ENCODE results near the gene UCKL1.
"Not testable (repeated sequence)": the region's sequence is repeated elsewhere in the genome, so short reads cannot be mapped to it uniquely, and the experiment has no call there.

The UCKL1 gene

GRCh38 chr20:63963348-63963741 lies 7.1 kb upstream of the UCKL1 start:
- DNase-seq = no peak
- no peak overlapping the region for H3K4me3 ChIP-seq
- H3K27me3 ChIP-seq = no peaks in the 10 kb centered on the region
- H3K4me1 ChIP-seq = peaks cover 0 to 4% (median under 1%) of the 10 kb centered on the region in 4 donors
- H3K9me3 ChIP-seq = no peaks in the 10 kb centered on the region
- H3K27ac ChIP-seq = no peak overlapping the region
- TF ChIP-seq CTCF (IDR thresholded peaks at IDR 0.05) = no peak
- intact Hi-C loops (cut with DNase I; ENCODE audit: low total_unique reads) = no loop called here
- H3K36me3 ChIP-seq = peaks cover 16 to 86% (median 58%) of the 10 kb centered on the region in 3 donors

GRCh38 chr20:63962426-63963347 lies 6.5 kb upstream of the UCKL1 start:
- H3K27me3 ChIP-seq = no peaks in the 10 kb centered on the region
- H3K4me1 ChIP-seq = peaks cover 0 to 5% (median 2%) of the 10 kb centered on the region in 4 donors
- no peak for TF ChIP-seq CTCF (IDR thresholded peaks at IDR 0.05)
- peaks cover 16 to 88% (median 58%) of the 10 kb centered on the region in 3 donors for H3K36me3 ChIP-seq
- DNase-seq = no peak
- intact Hi-C loops (cut with DNase I; ENCODE audit: low total_unique reads) = no loop called here
- no peak overlapping the region for H3K4me3 ChIP-seq
- no peaks in the 10 kb centered on the region for H3K9me3 ChIP-seq
- H3K27ac ChIP-seq = no peak overlapping the region

GRCh38 chr20:63961664-63962425 lies 5.6 kb upstream of the UCKL1 start:
- intact Hi-C loops (cut with DNase I; ENCODE audit: low total_unique reads) = no loop called here
- no peaks in the 10 kb centered on the region for H3K27me3 ChIP-seq
- peaks cover 0 to 14% (median 9%) of the 10 kb centered on the region in 4 donors for H3K4me1 ChIP-seq
- DNase-seq = no peak
- H3K36me3 ChIP-seq = peaks cover 16 to 80% (median 51%) of the 10 kb centered on the region in 3 donors
- H3K27ac ChIP-seq = no peak overlapping the region
- no peak overlapping the region for H3K4me3 ChIP-seq
- H3K9me3 ChIP-seq = no peaks in the 10 kb centered on the region
- no peak for TF ChIP-seq CTCF (IDR thresholded peaks at IDR 0.05)

GRCh38 chr20:63960654-63961621 lies 4.7 kb upstream of the UCKL1 start:
- H3K27ac ChIP-seq; intact Hi-C loops (cut with DNase I; ENCODE audit: low total_unique reads); DNase-seq; H3K27me3 ChIP-seq; H3K9me3 ChIP-seq; H3K4me3 ChIP-seq: not testable (repeated sequence)
- Histone ChIP-seq H3K36me3 (peaks cover 16 to 71% (median 45%) of the 10 kb centered on the region in 3 donors), H3K4me1 (peaks cover 0 to 15% (median 10%) of the 10 kb centered on the region in 4 donors)

GRCh38 chr20:63959699-63960075 lies 3.5 kb upstream of the UCKL1 start:
- H3K27me3 ChIP-seq = no peaks in the 10 kb centered on the region
- H3K4me3 ChIP-seq = no peak overlapping the region
- intact Hi-C loops (cut with DNase I; ENCODE audit: low total_unique reads) = no loop called here
- DNase-seq = no peak
- peaks cover 16 to 68% (median 45%) of the 10 kb centered on the region in 3 donors for H3K36me3 ChIP-seq
- H3K9me3 ChIP-seq = no peaks in the 10 kb centered on the region
- no peak for TF ChIP-seq CTCF (IDR thresholded peaks at IDR 0.05)
- peaks cover 0 to 26% (median 17%) of the 10 kb centered on the region in 4 donors for H3K4me1 ChIP-seq
- no peak overlapping the region for H3K27ac ChIP-seq
